Effector memory CD8-positive, alpha-beta T cell (primary cell): Measurements from ENCODE around the gene CMA1.
A peak's percentile ranks its signal among the peaks of the same experiment; 100 is the strongest.
"Not testable (repeated sequence)": the region's sequence is repeated elsewhere in the genome, so short reads cannot be mapped to it uniquely, and the experiment has no call there.

ENCODE experiments used
- ATAC-seq: fragments of 150-1000 bp; cut with Tn5 transposase; replicated peaks from 2 replicates; pipeline ENCODE4 v1.10.0; 2021; ENCODE audit warnings: mild to moderate bottlenecking, moderate library complexity
- DNase-seq, 3 experiments: peaks; one replicate each; pipeline ENCODE4 v3.0.0; 2021
- H3K27ac Mint-ChIP-seq, 2 donors: one replicate each; pipeline ENCODE4 v1.8.0; 2022; ENCODE audit warnings: mild to moderate bottlenecking in 2 of 2, mixed read lengths in 2 of 2, moderate library complexity in 2 of 2
- H3K27me3 Mint-ChIP-seq, 2 donors: one replicate each; pipeline ENCODE4 v1.8.0; 2022; ENCODE audit warnings: mixed read lengths in 2 of 2
- H3K36me3 Mint-ChIP-seq: one replicate; pipeline ENCODE4 v1.8.0; 2022; ENCODE audit warnings: mild to moderate bottlenecking, moderate library complexity, mixed read lengths; ENCODE audit not compliant: insufficient read depth
- H3K4me1 Mint-ChIP-seq, 2 donors: one replicate each; pipeline ENCODE4 v1.8.0; 2022; ENCODE audit warnings: low read depth in 2 of 2, mixed read lengths in 2 of 2
- H3K4me3 Mint-ChIP-seq, 2 donors: one replicate each; pipeline ENCODE4 v1.8.0; 2022; ENCODE audit warnings: mild to moderate bottlenecking in 2 of 2, mixed read lengths in 2 of 2, moderate library complexity in 2 of 2
- H3K9me3 Mint-ChIP-seq, 2 donors: one replicate each; pipeline ENCODE4 v1.8.0; 2022; ENCODE audit warnings: mixed read lengths in 2 of 2

Gene CMA1

GRCh38 chr14:24491586-24492408 is 16.3 kb downstream of the CMA1 start:
- ATAC-seq, H3K4me1 Mint-ChIP-seq, H3K36me3 Mint-ChIP-seq, H3K4me3 Mint-ChIP-seq, DNase-seq, H3K27ac Mint-ChIP-seq, H3K9me3 Mint-ChIP-seq: not testable (repeated sequence)
- H3K27me3 Mint-ChIP-seq: peaks cover 28 to 41% of the 10 kb centered on the region in 2 donors

GRCh38 chr14:24483604-24484252 is 24.3 kb downstream of the CMA1 start:
- H3K27ac Mint-ChIP-seq: peak overlapping the region; percentile 13 to 66
- no peaks in the 10 kb centered on the region for H3K36me3 Mint-ChIP-seq
- peaks cover 15 to 19% of the 10 kb centered on the region in 2 donors for H3K4me1 Mint-ChIP-seq
- no peaks in the 10 kb centered on the region for H3K9me3 Mint-ChIP-seq
- no peak for DNase-seq
- peak; percentile 73 for ATAC-seq
- H3K27me3 Mint-ChIP-seq: no peaks in the 10 kb centered on the region
- no peak overlapping the region for H3K4me3 Mint-ChIP-seq

GRCh38 chr14:24482699-24483303 is 25.3 kb downstream of the CMA1 start:
- H3K4me3 Mint-ChIP-seq, H3K9me3 Mint-ChIP-seq, H3K36me3 Mint-ChIP-seq, H3K27me3 Mint-ChIP-seq, ATAC-seq, DNase-seq: not testable (repeated sequence)
- Mint-ChIP-seq H3K4me1 (peaks cover 15 to 19% of the 10 kb centered on the region in 2 donors), H3K27ac (peak overlapping the region in 1 of 2 donors; percentile 13)

GRCh38 chr14:24481622-24482324 is 26.3 kb downstream of the CMA1 start:
- H3K9me3 Mint-ChIP-seq: no peaks in the 10 kb centered on the region
- peak; percentile 71 for ATAC-seq
- H3K27me3 Mint-ChIP-seq: no peaks in the 10 kb centered on the region
- DNase-seq: peak; percentile 27 to 48 (median 48)
- H3K36me3 Mint-ChIP-seq: no peaks in the 10 kb centered on the region
- peak overlapping the region in 1 of 2 donors; percentile 62 for H3K27ac Mint-ChIP-seq
- H3K4me3 Mint-ChIP-seq: peak overlapping the region; percentile 66 to 75
- H3K4me1 Mint-ChIP-seq: peaks cover 15 to 19% of the 10 kb centered on the region in 2 donors

GRCh38 chr14:24479999-24480398 is 28.1 kb downstream of the CMA1 start:
- DNase-seq, H3K27me3 Mint-ChIP-seq, ATAC-seq, H3K27ac Mint-ChIP-seq, H3K36me3 Mint-ChIP-seq, H3K9me3 Mint-ChIP-seq, H3K4me3 Mint-ChIP-seq: not testable (repeated sequence)
- peaks cover 15 to 19% of the 10 kb centered on the region in 2 donors for H3K4me1 Mint-ChIP-seq

- Mint-ChIP-seq H3K36me3 (no peaks in the 10 kb centered on the region), H3K27ac (no peak overlapping the region), H3K27me3 (peaks cover 0 to 12% of the 10 kb centered on the region in 2 donors), H3K4me3 (no peak overlapping the region), H3K9me3 (no peaks in the 10 kb centered on the region), H3K4me1 (no peaks in the 10 kb centered on the region)
- no peak for DNase-seq
- ATAC-seq: no peak
Measured at GRCh38 chr14:24475261-24475660, 32.8 kb downstream of the CMA1 start.

GRCh38 chr14:24473211-24473610 is 34.9 kb downstream of the CMA1 start:
- Mint-ChIP-seq H3K36me3 (peaks cover 3% of the 10 kb centered on the region), H3K9me3 (no peaks in the 10 kb centered on the region), H3K4me3 (no peak overlapping the region), H3K4me1 (no peaks in the 10 kb centered on the region), H3K27me3 (peaks cover 0 to 12% of the 10 kb centered on the region in 2 donors), H3K27ac (no peak overlapping the region)
- no peak for DNase-seq
- ATAC-seq: no peak

- peaks cover 0 to 12% of the 10 kb centered on the region in 2 donors for H3K27me3 Mint-ChIP-seq
- not testable (repeated sequence) for H3K4me3 Mint-ChIP-seq, H3K9me3 Mint-ChIP-seq, ATAC-seq, H3K36me3 Mint-ChIP-seq, DNase-seq, H3K4me1 Mint-ChIP-seq, H3K27ac Mint-ChIP-seq
Measured at GRCh38 chr14:24470450-24470849, 37.6 kb downstream of the CMA1 start.

GRCh38 chr14:24465805-24466204 is 42.3 kb downstream of the CMA1 start:
- DNase-seq: no peak
- Mint-ChIP-seq H3K27me3 (peaks cover 0 to 5% of the 10 kb centered on the region in 2 donors), H3K27ac (no peak overlapping the region), H3K4me1 (peaks cover 11 to 15% of the 10 kb centered on the region in 2 donors), H3K4me3 (no peak overlapping the region), H3K9me3 (no peaks in the 10 kb centered on the region), H3K36me3 (peaks cover 3% of the 10 kb centered on the region)
- no peak for ATAC-seq

GRCh38 chr14:24465368-24465767 is 42.7 kb downstream of the CMA1 start:
- Mint-ChIP-seq H3K4me3 (no peak overlapping the region), H3K36me3 (peaks cover 3% of the 10 kb centered on the region), H3K27ac (no peak overlapping the region), H3K9me3 (no peaks in the 10 kb centered on the region), H3K27me3 (peaks cover 0 to under 1% of the 10 kb centered on the region in 2 donors), H3K4me1 (peaks cover 11 to 15% of the 10 kb centered on the region in 2 donors)
- no peak for ATAC-seq
- DNase-seq: no peak

GRCh38 chr14:24463884-24464785 is 43.9 kb downstream of the CMA1 start:
- H3K4me1 Mint-ChIP-seq: peaks cover 11 to 15% of the 10 kb centered on the region in 2 donors
- H3K27ac Mint-ChIP-seq: peak overlapping the region in 1 of 2 donors; percentile 27
- DNase-seq (no peak), ATAC-seq (no peak)
- H3K36me3 Mint-ChIP-seq: peaks cover 6% of the 10 kb centered on the region
- no peaks in the 10 kb centered on the region for H3K9me3 Mint-ChIP-seq
- no peaks in the 10 kb centered on the region for H3K27me3 Mint-ChIP-seq
- peak overlapping the region; percentile 3 to 36 for H3K4me3 Mint-ChIP-seq

- H3K27ac Mint-ChIP-seq: peak overlapping the region in 1 of 2 donors; percentile 27
- no peaks in the 10 kb centered on the region for H3K27me3 Mint-ChIP-seq
- peaks cover 11 to 15% of the 10 kb centered on the region in 2 donors for H3K4me1 Mint-ChIP-seq
- H3K9me3 Mint-ChIP-seq: no peaks in the 10 kb centered on the region
- peaks cover 3% of the 10 kb centered on the region for H3K36me3 Mint-ChIP-seq
- H3K4me3 Mint-ChIP-seq: no peak overlapping the region
- no peak for ATAC-seq
- DNase-seq: no peak
Measured at GRCh38 chr14:24463017-24463883, 44.8 kb downstream of the CMA1 start.
